ENCODE data around the gene COL8A1.

DNA sequence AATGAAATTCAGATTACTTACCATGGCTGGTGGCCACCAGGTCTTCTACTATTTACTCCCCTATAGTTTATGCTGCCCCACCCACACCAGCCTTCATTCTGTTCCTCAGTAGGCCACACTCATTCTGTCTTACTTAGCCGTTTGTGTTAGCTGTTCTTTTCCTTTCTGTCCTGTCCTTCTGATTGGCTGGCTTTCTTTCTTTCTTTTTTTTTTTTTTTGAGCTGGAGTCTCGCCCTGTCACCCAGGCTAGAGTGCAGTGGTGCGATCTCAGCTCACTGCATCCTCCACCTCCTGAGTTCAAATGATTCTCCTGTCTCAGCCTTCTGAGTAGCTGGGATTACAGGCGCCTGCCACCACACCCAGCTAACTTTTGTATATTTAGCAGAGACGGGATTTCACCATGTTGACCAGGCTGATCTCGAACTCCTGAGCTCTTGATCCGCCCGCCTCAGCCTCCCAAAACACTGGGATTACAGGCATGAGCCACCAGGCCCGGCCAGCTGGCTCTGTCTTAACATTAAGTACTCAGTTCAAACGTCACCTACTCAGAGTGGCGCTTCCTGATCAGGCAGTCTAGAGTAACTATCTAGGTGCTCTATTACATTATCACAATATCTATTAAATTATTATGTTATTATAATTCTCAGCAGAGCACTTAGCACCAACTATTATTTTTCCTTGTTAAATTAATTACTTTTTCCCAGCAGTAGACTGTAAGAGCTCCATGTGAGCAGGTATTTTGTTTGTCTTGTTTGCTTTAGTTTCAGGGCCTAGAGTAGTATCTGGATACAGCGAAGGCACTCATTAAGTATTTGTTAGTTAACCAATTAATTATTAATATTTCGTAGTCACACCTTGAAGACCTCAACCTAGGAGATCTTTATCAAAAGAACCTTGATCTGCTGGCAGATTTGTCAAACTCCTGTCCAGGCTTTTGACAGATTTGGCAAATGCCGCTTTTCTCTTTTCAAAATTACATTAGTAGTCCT is 185.6 kb downstream of the COL8A1 start:
- no peak for TF ChIP-seq CTCF (IDR thresholded peaks at IDR 0.05)
- no peak for TF ChIP-seq POLR2A (IDR thresholded peaks at IDR 0.05)
